Neural progenitor cell (in vitro differentiated cells): ENCODE measurements around the gene GADD45B.

Experiments used
- CTCF ChIP-seq: fragments of 200-600 bp; sonication (generic); IDR thresholded peaks from 2 replicates; pipeline ENCODE4 v1.5.1; 2017; ENCODE audit warnings: antibody characterized with exemption, mild to moderate bottlenecking
- EZH2 ChIP-seq: fragments of 200-600 bp; sonication (generic); IDR thresholded peaks from 2 replicates; pipeline ENCODE4 v1.6.1; 2017; ENCODE audit warnings: antibody characterized with exemption, mild to moderate bottlenecking, moderate library complexity
- EZH2phosphoT487 ChIP-seq: fragments of 200-600 bp; sonication (generic); IDR thresholded peaks from 2 replicates; pipeline ENCODE4 v1.6.1; 2017; ENCODE audit warnings: antibody characterized with exemption

DNA sequence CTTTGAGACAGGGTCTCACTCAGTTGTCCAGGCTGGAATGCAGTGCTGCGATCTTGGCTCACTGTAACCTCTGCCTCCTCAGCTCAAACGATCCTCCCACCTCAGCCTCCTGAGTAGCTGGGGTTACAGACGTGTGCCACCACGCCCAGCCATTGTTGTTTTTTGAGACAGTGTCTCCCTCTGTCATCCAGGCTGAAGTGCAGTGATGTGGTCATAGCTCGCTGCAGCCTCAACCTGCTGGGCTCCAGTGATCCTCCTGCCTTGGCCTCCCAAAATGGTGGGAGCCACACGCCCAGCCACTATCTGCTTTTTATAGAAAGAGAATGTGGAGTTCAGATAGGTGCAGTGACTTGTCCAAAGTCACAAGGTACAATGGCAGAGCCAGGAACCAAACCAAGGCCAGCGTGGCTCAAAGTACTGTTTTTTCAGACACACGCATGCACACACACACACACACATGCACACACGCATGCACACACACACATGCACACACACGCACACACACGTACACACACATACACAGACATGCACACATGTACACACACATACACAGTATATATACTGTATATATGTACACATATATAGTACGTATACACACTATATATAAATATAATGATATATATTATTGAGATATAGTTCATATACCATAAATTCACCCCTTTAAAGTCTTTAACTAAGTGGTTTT is 6.6 kb downstream of the GADD45B start:
- no peak for TF ChIP-seq CTCF
- TF ChIP-seq EZH2: no peak
- TF ChIP-seq EZH2phosphoT487: no peak
